HepG2 (cell line): Measurements from ENCODE around the gene ASTN2. TPM values are rescaled to one million over a fixed set of nuclear protein-coding genes. Genes with fewer than 3 reads are reported as not detected.

ENCODE experiments used
- BCL6 ChIP-seq: IDR thresholded peaks from 2 replicates; pipeline ENCODE4 v1.6.1; 2016; ENCODE audit warnings: missing genetic modification reagents, missing compliant biosample characterization
- BORCS8-MEF2B ChIP-seq: sonication (generic); formaldehyde crosslinking; IDR thresholded peaks from 2 replicates; pipeline ENCODE4 v1.8.0; 2022; ENCODE audit warnings: mild to moderate bottlenecking, missing genetic modification reagents
- CBX5 ChIP-seq: sonication (generic); formaldehyde crosslinking; IDR thresholded peaks from 2 replicates; pipeline ENCODE4 v1.4.0; 2020; ENCODE audit warnings: missing genetic modification reagents, borderline replicate concordance
- CEBPG ChIP-seq: IDR thresholded peaks from 2 replicates; pipeline ENCODE4 v1.6.1; 2016
- DMAP1 ChIP-seq: IDR thresholded peaks from 2 replicates; pipeline ENCODE4 v1.6.1; 2016
- FOXK2 ChIP-seq: fragments of 450-650 bp; IDR thresholded peaks from 2 replicates; pipeline ENCODE4 v1.6.1; 2016
- KLF6 ChIP-seq: IDR thresholded peaks from 2 replicates; pipeline ENCODE4 v1.8.0; 2016; ENCODE audit warnings: missing biosample characterization, missing genetic modification reagents
- KLF9 ChIP-seq: IDR thresholded peaks from 2 replicates; pipeline ENCODE4 v1.6.1; 2016; ENCODE audit warnings: low read depth
- MEF2D ChIP-seq: sonication (generic); formaldehyde crosslinking; IDR thresholded peaks from 2 replicates; pipeline ENCODE4 v1.5.1; 2020; ENCODE audit warnings: mild to moderate bottlenecking, missing genetic modification reagents
- MIER3 ChIP-seq: IDR thresholded peaks from 2 replicates; pipeline ENCODE4 v1.6.1; 2016; ENCODE audit warnings: missing compliant biosample characterization, borderline replicate concordance
- PPARG ChIP-seq: conservative IDR thresholded peaks from 2 replicates; pipeline ENCODE4 v1.6.1; 2016; ENCODE audit warnings: missing biosample characterization, missing genetic modification reagents
- RBM22 ChIP-seq: fragments of 200-400 bp; formaldehyde crosslinking; optimal IDR thresholded peaks from 2 replicates; pipeline ENCODE3; 2017; ENCODE audit warnings: mild to moderate bottlenecking, low read length, moderate library complexity
- RBM39 ChIP-seq: fragments of 200-400 bp; formaldehyde crosslinking; IDR thresholded peaks from one replicate; pipeline ENCODE4 v1.6.1; 2018; ENCODE audit warnings: antibody characterized with exemption, mild to moderate bottlenecking, low read depth, low read length; ENCODE audit not compliant: poor library complexity, severe bottlenecking
- ZBTB21 ChIP-seq: sonication (generic); formaldehyde crosslinking; IDR thresholded peaks from 2 replicates; pipeline ENCODE4 v1.4.0; 2020; ENCODE audit warnings: missing genetic modification reagents
- ZC3H4 ChIP-seq: sonication (generic); formaldehyde crosslinking; IDR thresholded peaks from 2 replicates; pipeline ENCODE4 v1.4.0; 2020; ENCODE audit warnings: missing genetic modification reagents, borderline replicate concordance
- ZNF335 ChIP-seq: sonication (generic); formaldehyde crosslinking; IDR thresholded peaks from 2 replicates; pipeline ENCODE4 v1.4.0; 2020; ENCODE audit warnings: missing genetic modification reagents
- ZNF7 ChIP-seq: IDR thresholded peaks from 2 replicates; pipeline ENCODE4 v1.6.1; 2016; ENCODE audit warnings: missing biosample characterization, missing genetic modification reagents
- ZNF766 ChIP-seq: sonication (generic); formaldehyde crosslinking; IDR thresholded peaks from 2 replicates; pipeline ENCODE4 v1.5.0; 2020; ENCODE audit warnings: missing genetic modification reagents, borderline replicate concordance
- ZNF772 ChIP-seq: sonication (generic); formaldehyde crosslinking; IDR thresholded peaks from 2 replicates; pipeline ENCODE4 v1.5.0; 2020; ENCODE audit warnings: mild to moderate bottlenecking, missing genetic modification reagents
- ZNF883 ChIP-seq: sonication (generic); formaldehyde crosslinking; IDR thresholded peaks from 2 replicates; pipeline ENCODE4 v1.5.1; 2020; ENCODE audit warnings: mild to moderate bottlenecking, missing genetic modification reagents; ENCODE audit errors: not compliant biosample characterization
- ZSCAN31 ChIP-seq: sonication (generic); formaldehyde crosslinking; IDR thresholded peaks from 2 replicates; pipeline ENCODE4 v1.5.0; 2020; ENCODE audit warnings: low read depth, mild to moderate bottlenecking, missing genetic modification reagents
- polyA plus RNA-seq, 8 experiments: library from polyadenylated mRNA; depleted of rRNA in 3 of 8; stranded (reverse) in 7 of 8; unstranded in 1 of 8; fragments of >200 nt; fragmentation: Illumina TruSeq in 4 of 8; extraction: Trizol in 4 of 8; gene quantifications; 2 replicates each; pipeline versions ENCODE4 v1.2.1 to v1.2.3, GENCODE V29; 2011 to 2016; ENCODE audit warnings: low read depth in 4 of 8, missing spikeins in 1 of 8, mixed read lengths in 1 of 8; ENCODE audit not compliant: insufficient read depth in 1 of 8
- total RNA-seq, 5 experiments: library from RNA; depleted of rRNA; stranded (reverse); fragments of >200 nt; fragmentation: Illumina TruSeq; extraction: Trizol; gene quantifications; 2 replicates each; pipeline ENCODE4 v1.2.3, GENCODE V29; 2016; ENCODE audit warnings: low read depth in 1 of 5
- TF ChIP-seq, protein P1 (sequence below): sonication (generic); formaldehyde crosslinking; IDR thresholded peaks from 2 replicates; pipeline ENCODE4 v1.4.0; 2020; ENCODE audit warnings: mild to moderate bottlenecking, missing genetic modification reagents
- TF ChIP-seq, protein P2 (sequence below): IDR thresholded peaks from 2 replicates; pipeline ENCODE4 v1.6.1; 2016; ENCODE audit warnings: missing biosample characterization, missing genetic modification reagents, low read depth
- TF ChIP-seq, protein P3 (sequence below): sonication (generic); formaldehyde crosslinking; IDR thresholded peaks from 2 replicates; pipeline ENCODE4 v1.4.0; 2020; ENCODE audit warnings: missing genetic modification reagents, borderline replicate concordance
- TF ChIP-seq, protein P4 (sequence below): IDR thresholded peaks from 2 replicates; pipeline ENCODE4 v1.6.1; 2016; ENCODE audit warnings: missing compliant biosample characterization, missing genetic modification reagents, borderline replicate concordance

Gene ASTN2
- total and polyA plus RNA-seq, 2 of the 13 experiments (the other 11 are each of a cell fraction or from before 2014, with no cell fraction given): 5.2 to 13.5 TPM

DNA sequence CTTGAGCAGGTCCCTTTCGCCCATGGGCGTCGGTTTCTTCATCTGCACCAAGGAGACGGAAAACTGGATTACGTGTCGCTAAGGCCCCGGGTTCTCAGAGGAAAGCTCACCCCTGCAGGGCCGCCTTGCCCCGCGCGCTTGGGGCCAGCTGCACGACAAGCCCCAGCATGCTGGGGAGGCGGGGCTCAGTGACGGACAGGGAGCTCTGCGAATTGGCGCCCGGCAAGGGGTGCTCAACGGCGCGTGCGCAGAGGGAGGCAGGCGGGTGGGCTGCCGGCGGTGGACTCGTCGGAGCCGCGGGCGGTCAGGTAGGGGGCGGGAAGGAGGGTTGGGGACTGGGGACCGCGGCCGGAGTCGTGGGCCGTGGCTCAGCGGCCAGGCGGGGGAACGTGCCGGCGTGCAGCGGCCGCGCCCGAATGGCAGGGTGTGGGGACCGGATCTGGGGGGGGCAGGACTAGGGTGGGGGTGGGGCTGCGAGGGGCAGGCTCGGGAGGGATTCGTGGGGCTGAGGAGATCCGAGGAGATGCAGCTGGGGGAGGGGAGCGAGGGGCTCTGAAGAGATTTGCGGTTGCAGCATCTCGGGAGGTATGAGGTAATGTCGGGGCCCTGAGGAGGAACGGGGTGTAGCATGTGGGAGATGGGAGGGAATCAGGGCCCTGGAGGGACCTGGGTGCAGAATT is 727.6 kb downstream of the ASTN2 start, which contains the start of gene TRIM32 (continued):
- TF ChIP-seq, protein P1, sequence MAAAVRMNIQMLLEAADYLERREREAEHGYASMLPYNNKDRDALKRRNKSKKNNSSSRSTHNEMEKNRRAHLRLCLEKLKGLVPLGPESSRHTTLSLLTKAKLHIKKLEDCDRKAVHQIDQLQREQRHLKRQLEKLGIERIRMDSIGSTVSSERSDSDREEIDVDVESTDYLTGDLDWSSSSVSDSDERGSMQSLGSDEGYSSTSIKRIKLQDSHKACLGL (CRISPR knock-in tag): peak; percentile 64; the same call in 1 of the 2 replicates
- TF ChIP-seq FOXK2 (no peak), DMAP1 (peak; percentile 71; the same call in 1 of the 2 replicates), CEBPG (CRISPR knock-in tag) (peak; percentile 14; the same call in 1 of the 2 replicates), KLF6 (CRISPR knock-in tag) (peak; percentile 67; the same call in 1 of the 2 replicates), ZBTB21 (CRISPR knock-in tag) (0 out of 2 replicates have a peak, but pooled peaks have one; percentile 26), ZNF883 (no peak), ZSCAN31 (CRISPR knock-in tag) (peak; percentile 83), RBM39 (peak; percentile 50), PPARG (CRISPR knock-in tag) (peak; percentile 19; the same call in 1 of the 2 replicates), BORCS8-MEF2B (CRISPR knock-in tag) (no peak), BCL6 (peak; percentile 41; the same call in 1 of the 2 replicates), RBM22 (no peak), KLF9 (CRISPR knock-in tag) (no peak), MEF2D (CRISPR knock-in tag) (0 out of 2 replicates have a peak, but pooled peaks have one; percentile 13), ZC3H4 (CRISPR knock-in tag) (no peak), CBX5 (CRISPR knock-in tag) (peak; percentile 12; the same call in 1 of the 2 replicates), ZNF772 (peak; percentile 74; the same call in 1 of the 2 replicates), ZNF335 (peak; percentile 19; the same call in 1 of the 2 replicates), ZNF766 (CRISPR knock-in tag) (no peak), MIER3 (CRISPR knock-in tag) (no peak), ZNF7 (CRISPR knock-in tag) (no peak)
- TF ChIP-seq, protein P2, sequence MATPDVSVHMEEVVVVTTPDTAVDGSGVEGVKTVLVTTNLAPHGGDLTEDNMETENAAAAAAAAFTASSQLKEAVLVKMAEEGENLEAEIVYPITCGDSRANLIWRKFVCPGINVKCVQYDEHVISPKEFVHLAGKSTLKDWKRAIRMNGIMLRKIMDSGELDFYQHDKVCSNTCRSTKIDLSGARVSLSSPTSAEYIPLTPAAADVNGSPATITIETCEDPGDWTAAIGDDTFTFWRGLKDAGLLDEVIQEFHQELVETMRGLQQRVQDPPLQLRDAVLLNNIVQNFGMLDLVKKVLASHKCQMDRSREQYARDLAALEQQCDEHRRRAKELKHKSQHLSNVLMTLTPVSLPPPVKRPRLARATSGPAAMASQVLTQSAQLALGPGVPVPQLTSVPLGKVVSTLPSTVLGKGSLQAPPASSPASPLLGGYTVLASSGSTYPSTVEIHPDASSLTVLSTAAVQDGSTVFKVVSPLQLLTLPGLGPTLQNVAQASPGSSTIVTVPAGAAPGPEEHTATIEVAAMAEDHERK (CRISPR knock-in tag): no peak
- TF ChIP-seq, protein P3, sequence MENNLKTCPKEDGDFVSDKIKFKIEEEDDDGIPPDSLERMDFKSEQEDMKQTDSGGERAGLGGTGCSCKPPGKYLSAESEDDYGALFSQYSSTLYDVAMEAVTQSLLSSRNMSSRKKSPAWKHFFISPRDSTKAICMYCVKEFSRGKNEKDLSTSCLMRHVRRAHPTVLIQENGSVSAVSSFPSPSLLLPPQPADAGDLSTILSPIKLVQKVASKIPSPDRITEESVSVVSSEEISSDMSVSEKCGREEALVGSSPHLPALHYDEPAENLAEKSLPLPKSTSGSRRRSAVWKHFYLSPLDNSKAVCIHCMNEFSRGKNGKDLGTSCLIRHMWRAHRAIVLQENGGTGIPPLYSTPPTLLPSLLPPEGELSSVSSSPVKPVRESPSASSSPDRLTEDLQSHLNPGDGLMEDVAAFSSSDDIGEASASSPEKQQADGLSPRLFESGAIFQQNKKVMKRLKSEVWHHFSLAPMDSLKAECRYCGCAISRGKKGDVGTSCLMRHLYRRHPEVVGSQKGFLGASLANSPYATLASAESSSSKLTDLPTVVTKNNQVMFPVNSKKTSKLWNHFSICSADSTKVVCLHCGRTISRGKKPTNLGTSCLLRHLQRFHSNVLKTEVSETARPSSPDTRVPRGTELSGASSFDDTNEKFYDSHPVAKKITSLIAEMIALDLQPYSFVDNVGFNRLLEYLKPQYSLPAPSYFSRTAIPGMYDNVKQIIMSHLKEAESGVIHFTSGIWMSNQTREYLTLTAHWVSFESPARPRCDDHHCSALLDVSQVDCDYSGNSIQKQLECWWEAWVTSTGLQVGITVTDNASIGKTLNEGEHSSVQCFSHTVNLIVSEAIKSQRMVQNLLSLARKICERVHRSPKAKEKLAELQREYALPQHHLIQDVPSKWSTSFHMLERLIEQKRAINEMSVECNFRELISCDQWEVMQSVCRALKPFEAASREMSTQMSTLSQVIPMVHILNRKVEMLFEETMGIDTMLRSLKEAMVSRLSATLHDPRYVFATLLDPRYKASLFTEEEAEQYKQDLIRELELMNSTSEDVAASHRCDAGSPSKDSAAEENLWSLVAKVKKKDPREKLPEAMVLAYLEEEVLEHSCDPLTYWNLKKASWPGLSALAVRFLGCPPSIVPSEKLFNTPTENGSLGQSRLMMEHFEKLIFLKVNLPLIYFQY (CRISPR knock-in tag): no peak
- TF ChIP-seq, protein P4, sequence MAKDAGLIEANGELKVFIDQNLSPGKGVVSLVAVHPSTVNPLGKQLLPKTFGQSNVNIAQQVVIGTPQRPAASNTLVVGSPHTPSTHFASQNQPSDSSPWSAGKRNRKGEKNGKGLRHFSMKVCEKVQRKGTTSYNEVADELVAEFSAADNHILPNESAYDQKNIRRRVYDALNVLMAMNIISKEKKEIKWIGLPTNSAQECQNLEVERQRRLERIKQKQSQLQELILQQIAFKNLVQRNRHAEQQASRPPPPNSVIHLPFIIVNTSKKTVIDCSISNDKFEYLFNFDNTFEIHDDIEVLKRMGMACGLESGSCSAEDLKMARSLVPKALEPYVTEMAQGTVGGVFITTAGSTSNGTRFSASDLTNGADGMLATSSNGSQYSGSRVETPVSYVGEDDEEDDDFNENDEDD (CRISPR knock-in tag): peak; percentile 83; the same call in 1 of the 2 replicates
